ENCODE measurements around the gene BTNL3. TPM values are rescaled to one million over a fixed set of nuclear protein-coding genes. Genes with fewer than 3 reads are reported as not detected.

The BTNL3 gene
- total and polyA plus RNA-seq, 9 of the 15 experiments (the other 6 are each of a cell fraction or from before 2014, with no cell fraction given), result 0.03 to 0.44 (median 0.04) TPM; not detected in 4

DNA sequence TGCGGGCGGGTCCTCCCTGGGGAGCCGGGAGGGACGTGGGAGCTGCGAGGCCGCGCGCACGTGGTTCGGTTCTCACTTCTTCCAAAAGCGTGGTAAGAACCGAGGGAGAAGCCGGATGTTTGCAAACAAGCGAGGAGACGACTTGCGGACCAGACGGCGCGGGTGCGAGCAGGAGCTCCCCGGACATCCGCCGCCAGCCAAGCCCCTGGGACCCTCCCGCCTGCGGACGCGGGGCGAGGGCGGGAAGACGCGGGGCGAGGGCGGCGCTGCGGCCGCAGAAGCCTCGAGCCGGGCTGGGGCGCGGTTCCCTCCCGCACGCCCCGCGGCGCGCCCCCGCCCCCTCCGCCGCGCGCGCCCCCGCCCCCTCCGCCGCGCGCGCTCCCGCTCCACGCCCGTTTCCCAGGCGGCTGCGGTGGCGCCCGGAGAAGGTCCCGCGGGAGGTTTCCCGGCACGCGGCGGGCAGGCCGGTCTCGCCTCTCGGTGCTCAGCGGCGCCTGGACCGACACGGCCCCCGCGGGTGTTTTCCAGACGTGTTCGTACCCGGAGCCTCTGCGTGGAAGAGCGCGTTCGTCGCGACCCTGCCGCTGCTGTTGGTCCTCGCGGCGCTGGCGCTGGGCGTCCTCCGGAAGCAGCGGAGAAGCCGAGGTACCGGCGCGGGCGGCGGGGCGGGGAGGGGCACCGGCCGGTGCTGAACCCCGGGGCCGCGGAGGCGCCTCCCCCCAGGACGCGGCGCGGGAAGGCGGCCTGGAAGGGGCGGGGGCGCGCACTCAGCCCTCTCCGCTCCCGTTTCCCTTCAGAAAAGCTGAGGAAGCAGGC lies 64.2 kb downstream of the BTNL3 start (continued):
- no peak for TF ChIP-seq TOE1 (IDR thresholded peaks at IDR 0.05; ENCODE audit: borderline replicate concordance)
- TF ChIP-seq TOE1 (CRISPR knock-in tag; IDR thresholded peaks at IDR 0.05; ENCODE audit: borderline replicate concordance, low read depth), result 0 out of 2 replicates have a peak, but pooled peaks have one; percentile 27
- no peak for TF ChIP-seq ZFP30 (CRISPR knock-in tag; IDR thresholded peaks at IDR 0.05; ENCODE audit: borderline replicate concordance)
- no peak for TF ChIP-seq NFYB (IDR thresholded peaks at IDR 0.05; ENCODE audit: extremely low read depth, insufficient read length)
- no peak for TF ChIP-seq ZNF717 (CRISPR knock-in tag; IDR thresholded peaks at IDR 0.05)
- no peak for TF ChIP-seq KDM5B (IDR thresholded peaks at IDR 0.05; ENCODE audit: insufficient replicate concordance, low read depth, low read length)
- peak; percentile 33 to 59; a peak in 2 of 4 replicates for TF ChIP-seq TEAD1 (CRISPR knock-in tag; IDR thresholded peaks at IDR 0.05)
- peak; percentile 30; the same call in 1 of the 2 replicates for TF ChIP-seq KLF1 (tag; IDR thresholded peaks at IDR 0.05)
- TF ChIP-seq, protein P1, sequence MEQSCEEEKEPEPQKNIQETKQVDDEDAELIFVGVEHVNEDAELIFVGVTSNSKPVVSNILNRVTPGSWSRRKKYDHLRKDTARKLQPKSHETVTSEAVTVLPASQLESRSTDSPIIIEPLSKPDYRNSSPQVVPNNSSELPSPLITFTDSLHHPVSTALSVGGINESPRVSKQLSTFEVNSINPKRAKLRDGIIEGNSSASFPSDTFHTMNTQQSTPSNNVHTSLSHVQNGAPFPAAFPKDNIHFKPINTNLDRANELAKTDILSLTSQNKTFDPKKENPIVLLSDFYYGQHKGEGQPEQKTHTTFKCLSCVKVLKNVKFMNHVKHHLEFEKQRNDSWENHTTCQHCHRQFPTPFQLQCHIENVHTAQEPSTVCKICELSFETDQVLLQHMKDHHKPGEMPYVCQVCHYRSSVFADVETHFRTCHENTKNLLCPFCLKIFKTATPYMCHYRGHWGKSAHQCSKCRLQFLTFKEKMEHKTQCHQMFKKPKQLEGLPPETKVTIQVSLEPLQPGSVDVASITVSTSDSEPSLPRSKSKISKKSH (CRISPR knock-in tag; IDR thresholded peaks at IDR 0.05), result no peak
- TF ChIP-seq, protein P2, sequence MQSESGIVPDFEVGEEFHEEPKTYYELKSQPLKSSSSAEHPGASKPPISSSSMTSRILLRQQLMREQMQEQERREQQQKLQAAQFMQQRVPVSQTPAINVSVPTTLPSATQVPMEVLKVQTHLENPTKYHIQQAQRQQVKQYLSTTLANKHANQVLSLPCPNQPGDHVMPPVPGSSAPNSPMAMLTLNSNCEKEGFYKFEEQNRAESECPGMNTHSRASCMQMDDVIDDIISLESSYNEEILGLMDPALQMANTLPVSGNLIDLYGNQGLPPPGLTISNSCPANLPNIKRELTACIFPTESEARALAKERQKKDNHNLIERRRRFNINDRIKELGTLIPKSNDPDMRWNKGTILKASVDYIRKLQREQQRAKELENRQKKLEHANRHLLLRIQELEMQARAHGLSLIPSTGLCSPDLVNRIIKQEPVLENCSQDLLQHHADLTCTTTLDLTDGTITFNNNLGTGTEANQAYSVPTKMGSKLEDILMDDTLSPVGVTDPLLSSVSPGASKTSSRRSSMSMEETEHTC (IDR thresholded peaks at IDR 0.05), result no peak
- TF ChIP-seq IFI16 (CRISPR knock-in tag; IDR thresholded peaks at IDR 0.05), result no peak
- no peak for TF ChIP-seq MBD2 (IDR thresholded peaks at IDR 0.05; ENCODE audit: borderline replicate concordance, low read depth)
- no peak for TF ChIP-seq BRD9 (IDR thresholded peaks at IDR 0.05; ENCODE audit: low read depth, partially characterized antibody)
- TF ChIP-seq GTF2F1 (IDR thresholded peaks at IDR 0.05; ENCODE audit: low read depth, low read length), result no peak
- TF ChIP-seq SIN3A (IDR thresholded peaks at IDR 0.05; ENCODE audit: borderline replicate concordance in 2 of 2, control insufficient read depth in 1 of 2, low read depth in 2 of 2, low read length in 2 of 2), result peak in 1 of 2 experiments; percentile 49; a peak in 1 of 4 replicates
- TF ChIP-seq ZNF239 (CRISPR knock-in tag; IDR thresholded peaks at IDR 0.05), result peak; percentile 52; the same call in 1 of the 2 replicates
- TF ChIP-seq, protein P3, sequence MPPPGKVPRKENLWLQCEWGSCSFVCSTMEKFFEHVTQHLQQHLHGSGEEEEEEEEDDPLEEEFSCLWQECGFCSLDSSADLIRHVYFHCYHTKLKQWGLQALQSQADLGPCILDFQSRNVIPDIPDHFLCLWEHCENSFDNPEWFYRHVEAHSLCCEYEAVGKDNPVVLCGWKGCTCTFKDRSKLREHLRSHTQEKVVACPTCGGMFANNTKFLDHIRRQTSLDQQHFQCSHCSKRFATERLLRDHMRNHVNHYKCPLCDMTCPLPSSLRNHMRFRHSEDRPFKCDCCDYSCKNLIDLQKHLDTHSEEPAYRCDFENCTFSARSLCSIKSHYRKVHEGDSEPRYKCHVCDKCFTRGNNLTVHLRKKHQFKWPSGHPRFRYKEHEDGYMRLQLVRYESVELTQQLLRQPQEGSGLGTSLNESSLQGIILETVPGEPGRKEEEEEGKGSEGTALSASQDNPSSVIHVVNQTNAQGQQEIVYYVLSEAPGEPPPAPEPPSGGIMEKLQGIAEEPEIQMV (tag; conservative IDR thresholded peaks at IDR 0.05; ENCODE audit: low read depth), result no peak
- TF ChIP-seq SMARCE1 (IDR thresholded peaks at IDR 0.05), result no peak
- no peak; the same call in 1 of the 2 replicates for TF ChIP-seq CEBPG (CRISPR knock-in tag; IDR thresholded peaks at IDR 0.05)
- no peak for TF ChIP-seq CEBPG (tag; conservative IDR thresholded peaks at IDR 0.05 in 1 of 2, IDR thresholded peaks at IDR 0.05 in 1 of 2)
- TF ChIP-seq, protein P4, sequence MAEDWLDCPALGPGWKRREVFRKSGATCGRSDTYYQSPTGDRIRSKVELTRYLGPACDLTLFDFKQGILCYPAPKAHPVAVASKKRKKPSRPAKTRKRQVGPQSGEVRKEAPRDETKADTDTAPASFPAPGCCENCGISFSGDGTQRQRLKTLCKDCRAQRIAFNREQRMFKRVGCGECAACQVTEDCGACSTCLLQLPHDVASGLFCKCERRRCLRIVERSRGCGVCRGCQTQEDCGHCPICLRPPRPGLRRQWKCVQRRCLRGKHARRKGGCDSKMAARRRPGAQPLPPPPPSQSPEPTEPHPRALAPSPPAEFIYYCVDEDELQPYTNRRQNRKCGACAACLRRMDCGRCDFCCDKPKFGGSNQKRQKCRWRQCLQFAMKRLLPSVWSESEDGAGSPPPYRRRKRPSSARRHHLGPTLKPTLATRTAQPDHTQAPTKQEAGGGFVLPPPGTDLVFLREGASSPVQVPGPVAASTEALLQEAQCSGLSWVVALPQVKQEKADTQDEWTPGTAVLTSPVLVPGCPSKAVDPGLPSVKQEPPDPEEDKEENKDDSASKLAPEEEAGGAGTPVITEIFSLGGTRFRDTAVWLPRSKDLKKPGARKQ (CRISPR knock-in tag; IDR thresholded peaks at IDR 0.05), result no peak
